ENCODE data around the gene CA5A. TPM values are rescaled to one million over a fixed set of nuclear protein-coding genes. Genes with fewer than 3 reads are reported as not detected.

CA5A gene
- total RNA-seq, 1 experiment from 2014 or later: not detected

DNA sequence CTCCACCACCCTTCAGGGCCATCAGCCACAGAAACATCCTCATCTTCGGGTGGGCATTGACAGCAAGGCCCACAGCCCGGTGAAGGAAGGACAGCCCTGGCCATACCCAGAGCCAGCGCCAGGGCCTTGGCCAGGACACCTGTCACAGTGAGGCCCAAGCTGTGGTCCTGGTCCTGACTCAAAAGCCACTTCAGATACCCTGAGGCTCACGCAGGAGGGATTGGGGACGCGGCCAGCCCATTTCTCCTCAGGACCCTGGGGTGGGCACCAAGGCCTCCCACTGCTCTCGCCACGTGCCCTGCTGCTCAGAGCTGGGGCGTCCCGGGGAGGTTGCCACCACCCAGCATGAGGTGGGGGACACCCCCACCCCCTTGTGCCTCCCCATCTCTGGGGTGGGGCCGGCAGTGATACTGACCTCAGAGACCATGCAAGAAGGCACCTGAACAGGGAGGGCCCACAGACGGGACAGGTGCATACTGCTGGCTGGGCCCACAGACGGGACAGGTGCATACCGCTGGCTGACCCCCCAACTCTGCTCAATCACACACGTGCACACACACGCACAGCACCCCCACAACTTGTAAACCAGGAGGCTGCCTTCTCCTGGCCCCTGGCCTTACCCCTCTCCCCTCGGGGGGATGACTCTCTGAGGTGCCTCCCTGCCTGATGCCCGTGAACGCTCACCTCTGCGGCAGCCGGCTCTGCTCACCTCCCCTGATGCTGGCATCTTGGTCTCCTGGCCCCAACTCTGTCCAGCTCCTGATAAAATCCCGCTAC is 81.2 kb downstream of the CA5A start:
- no peaks in the 10 kb centered on the region for H3K9me3 Mint-ChIP-seq (ENCODE audit: low read depth, unreplicated experiment)
- TF ChIP-seq, protein P1, sequence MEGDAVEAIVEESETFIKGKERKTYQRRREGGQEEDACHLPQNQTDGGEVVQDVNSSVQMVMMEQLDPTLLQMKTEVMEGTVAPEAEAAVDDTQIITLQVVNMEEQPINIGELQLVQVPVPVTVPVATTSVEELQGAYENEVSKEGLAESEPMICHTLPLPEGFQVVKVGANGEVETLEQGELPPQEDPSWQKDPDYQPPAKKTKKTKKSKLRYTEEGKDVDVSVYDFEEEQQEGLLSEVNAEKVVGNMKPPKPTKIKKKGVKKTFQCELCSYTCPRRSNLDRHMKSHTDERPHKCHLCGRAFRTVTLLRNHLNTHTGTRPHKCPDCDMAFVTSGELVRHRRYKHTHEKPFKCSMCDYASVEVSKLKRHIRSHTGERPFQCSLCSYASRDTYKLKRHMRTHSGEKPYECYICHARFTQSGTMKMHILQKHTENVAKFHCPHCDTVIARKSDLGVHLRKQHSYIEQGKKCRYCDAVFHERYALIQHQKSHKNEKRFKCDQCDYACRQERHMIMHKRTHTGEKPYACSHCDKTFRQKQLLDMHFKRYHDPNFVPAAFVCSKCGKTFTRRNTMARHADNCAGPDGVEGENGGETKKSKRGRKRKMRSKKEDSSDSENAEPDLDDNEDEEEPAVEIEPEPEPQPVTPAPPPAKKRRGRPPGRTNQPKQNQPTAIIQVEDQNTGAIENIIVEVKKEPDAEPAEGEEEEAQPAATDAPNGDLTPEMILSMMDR (IDR thresholded peaks at IDR 0.05; ENCODE audit: unreplicated experiment): no peak
- peaks cover 100% of the 10 kb centered on the region for H3K36me3 Mint-ChIP-seq (ENCODE audit: insufficient read depth, unreplicated experiment)
- no peak for DNase-seq
- H3K27me3 Mint-ChIP-seq (ENCODE audit: unreplicated experiment): no peaks in the 10 kb centered on the region
- CTCF ChIA-PET: interaction anchor here (0.5 to 1.6 kb wide), 4 partner anchors 12 to 76 kb away, joined by 4 to 6 read pairs (median 4); no protein-coding TSS in a partner anchor
- peak overlapping the region; percentile 54 for H3K4me3 Mint-ChIP-seq (ENCODE audit: low read depth, unreplicated experiment)
- peak overlapping the region; percentile 89 for H3K27ac Mint-ChIP-seq (ENCODE audit: unreplicated experiment)
- BruUV-seq (replicated peaks): no TSS peak
- intact Hi-C loops (cut with micrococcal nuclease; ENCODE audit: unreplicated experiment): loop anchor here (5.0 kb wide), 1 partner anchor 78 kb away; no protein-coding TSS in a partner anchor
- peaks cover 77% of the 10 kb centered on the region for H3K4me1 Mint-ChIP-seq (ENCODE audit: low read depth, unreplicated experiment)

DNA sequence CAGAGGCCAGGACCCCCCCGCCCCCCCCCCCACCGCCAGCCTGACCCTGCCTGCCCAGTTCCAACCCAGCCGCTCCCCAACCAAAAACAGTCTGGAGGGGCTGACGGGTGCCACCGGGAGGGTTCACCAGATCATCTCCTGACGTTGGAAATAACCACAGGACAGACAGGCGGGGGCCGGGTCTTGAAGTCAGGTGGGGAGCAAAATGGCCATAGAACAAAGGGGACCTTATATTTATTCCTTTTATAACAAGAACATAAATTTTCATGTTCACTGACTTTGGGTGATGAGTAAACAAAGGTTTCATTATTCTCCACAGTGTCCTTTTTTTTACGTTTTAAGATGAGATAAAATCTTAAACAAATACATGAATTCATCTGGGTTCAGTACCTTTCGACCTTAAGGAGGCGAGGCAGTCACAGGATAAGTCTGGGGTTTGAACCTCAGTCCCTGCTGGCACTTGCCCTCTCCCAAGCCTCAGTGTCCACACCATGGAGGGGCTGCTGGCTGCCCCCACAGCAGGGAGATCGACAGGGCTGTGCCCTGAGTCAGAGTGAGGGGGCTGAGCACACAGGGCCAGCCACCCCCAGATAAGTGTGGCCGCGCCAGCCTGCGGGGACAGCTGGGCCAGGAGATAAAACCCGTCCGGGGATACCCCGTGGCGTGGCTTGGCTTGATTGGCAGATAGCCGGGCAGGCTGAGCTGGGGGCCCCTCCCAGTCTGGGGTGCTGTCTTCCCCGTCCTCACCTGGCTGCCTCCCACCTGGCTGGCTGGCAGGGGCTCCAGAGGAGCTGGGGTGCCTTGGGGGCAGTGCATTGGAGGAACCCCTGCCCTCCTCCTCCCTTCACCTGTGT is 82.0 kb downstream of the CA5A start:
- no peaks in the 10 kb centered on the region for H3K9me3 Mint-ChIP-seq (ENCODE audit: low read depth, unreplicated experiment)
- CTCF ChIA-PET: interaction anchor here (0.5 to 1.6 kb wide), 6 partner anchors 13 to 75 kb away, joined by 4 to 9 read pairs (median 6); no protein-coding TSS in a partner anchor
- BruUV-seq (replicated peaks): TSS peak; percentile 82
- intact Hi-C loops (cut with micrococcal nuclease; ENCODE audit: unreplicated experiment): loop anchor here (5.0 kb wide), 1 partner anchor 77 kb away; no protein-coding TSS in a partner anchor
- peak overlapping the region; percentile 54 for H3K4me3 Mint-ChIP-seq (ENCODE audit: low read depth, unreplicated experiment)
- peak; percentile 83 for DNase-seq
- H3K27ac Mint-ChIP-seq (ENCODE audit: unreplicated experiment): peak overlapping the region; percentile 89
- H3K27me3 Mint-ChIP-seq (ENCODE audit: unreplicated experiment): no peaks in the 10 kb centered on the region
- TF ChIP-seq, protein P1 (IDR thresholded peaks at IDR 0.05; ENCODE audit: unreplicated experiment): no peak
- peaks cover 100% of the 10 kb centered on the region for H3K36me3 Mint-ChIP-seq (ENCODE audit: insufficient read depth, unreplicated experiment)
- peaks cover 80% of the 10 kb centered on the region for H3K4me1 Mint-ChIP-seq (ENCODE audit: low read depth, unreplicated experiment)

DNA sequence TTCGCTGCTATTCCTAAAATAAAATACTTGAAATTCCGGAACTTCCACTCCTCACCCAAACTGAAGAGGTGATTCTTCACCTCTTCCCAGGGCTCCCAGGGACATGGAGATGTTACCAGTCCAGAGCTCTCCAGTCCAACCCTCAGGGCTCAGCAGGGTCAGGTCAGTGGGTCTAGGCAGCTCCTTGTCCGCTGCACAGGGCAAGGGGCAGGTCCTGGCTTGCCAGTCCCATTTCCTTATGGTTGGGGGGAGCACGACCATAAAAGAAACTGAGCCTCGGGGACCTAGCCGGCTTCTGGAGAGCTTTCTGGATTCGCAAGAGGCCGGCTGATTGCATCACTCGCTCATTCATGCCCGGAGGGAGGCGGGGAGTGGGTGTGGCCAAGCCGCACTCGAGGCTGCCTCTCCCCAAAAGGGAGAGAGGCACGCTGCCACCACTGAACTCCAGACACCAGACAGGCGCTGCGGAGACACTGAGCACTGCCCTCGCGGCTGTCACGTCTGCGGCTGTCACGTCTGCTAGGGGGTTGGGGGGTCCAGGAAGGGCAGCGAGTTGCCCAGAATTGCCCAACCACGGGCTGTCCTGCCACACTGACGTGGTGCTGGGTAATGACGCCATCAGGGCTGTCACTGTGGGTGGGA is 82.8 kb downstream of the CA5A start:
- TF ChIP-seq, protein P1 (IDR thresholded peaks at IDR 0.05; ENCODE audit: unreplicated experiment): no peak
- H3K27ac Mint-ChIP-seq (ENCODE audit: unreplicated experiment): peak overlapping the region; percentile 89
- H3K9me3 Mint-ChIP-seq (ENCODE audit: low read depth, unreplicated experiment): no peaks in the 10 kb centered on the region
- peak; percentile 97 for DNase-seq
- CTCF ChIA-PET: interaction anchor here (0.9 to 1.6 kb wide), 4 partner anchors 11 to 74 kb away, joined by 3 to 9 read pairs (median 6); partner anchors contain the start of gene SLC7A5
- H3K4me1 Mint-ChIP-seq (ENCODE audit: low read depth, unreplicated experiment): peaks cover 79% of the 10 kb centered on the region
- intact Hi-C loops (cut with micrococcal nuclease; ENCODE audit: unreplicated experiment): loop anchor here (5.0 kb wide), 1 partner anchor 76 kb away; no protein-coding TSS in a partner anchor
- H3K36me3 Mint-ChIP-seq (ENCODE audit: insufficient read depth, unreplicated experiment): peaks cover 100% of the 10 kb centered on the region
- no TSS peak for BruUV-seq (replicated peaks)
- H3K4me3 Mint-ChIP-seq (ENCODE audit: low read depth, unreplicated experiment): peak overlapping the region; percentile 54
- H3K27me3 Mint-ChIP-seq (ENCODE audit: unreplicated experiment): no peaks in the 10 kb centered on the region

DNA sequence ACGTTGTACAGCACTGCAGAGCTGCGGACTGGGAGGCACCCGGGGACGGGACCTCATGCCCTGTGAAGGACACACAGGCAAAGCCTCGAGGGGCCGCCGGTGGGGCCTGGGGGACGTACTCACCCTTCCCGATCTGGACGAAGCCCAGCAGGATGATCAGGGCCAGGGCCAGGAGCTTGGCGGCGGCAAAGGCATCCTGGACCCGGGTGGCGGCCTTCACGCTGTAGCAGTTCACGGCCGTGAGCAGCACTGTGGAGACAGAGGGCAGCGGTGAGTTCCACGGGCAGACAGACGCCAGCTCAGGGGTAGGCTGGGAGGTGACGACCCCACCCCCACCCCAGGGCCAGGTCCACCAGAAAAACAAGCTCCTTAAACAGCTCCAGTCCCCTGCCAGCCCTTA is 84.7 kb downstream of the CA5A start:
- no peak for DNase-seq
- peaks cover 62% of the 10 kb centered on the region for H3K4me1 Mint-ChIP-seq (ENCODE audit: low read depth, unreplicated experiment)
- peak overlapping the region; percentile 89 for H3K27ac Mint-ChIP-seq (ENCODE audit: unreplicated experiment)
- H3K27me3 Mint-ChIP-seq (ENCODE audit: unreplicated experiment): no peaks in the 10 kb centered on the region
- TF ChIP-seq, protein P1 (IDR thresholded peaks at IDR 0.05; ENCODE audit: unreplicated experiment): no peak
- peak overlapping the region; percentile 54 for H3K4me3 Mint-ChIP-seq (ENCODE audit: low read depth, unreplicated experiment)
- CTCF ChIA-PET: interaction anchor here (0.6 to 3.3 kb wide), 4 partner anchors 19 to 250 kb away, joined by 3 to 27 read pairs (median 6); no protein-coding TSS in a partner anchor
- intact Hi-C loops (cut with micrococcal nuclease; ENCODE audit: unreplicated experiment): loop anchor here (5.0 kb wide), 1 partner anchor 74 kb away; no protein-coding TSS in a partner anchor
- H3K36me3 Mint-ChIP-seq (ENCODE audit: insufficient read depth, unreplicated experiment): peaks cover 100% of the 10 kb centered on the region
- BruUV-seq (replicated peaks): no TSS peak
- H3K9me3 Mint-ChIP-seq (ENCODE audit: low read depth, unreplicated experiment): no peaks in the 10 kb centered on the region
